GM12872 (cell line): ENCODE results near the gene LRRC36.
A peak's percentile ranks its signal among the peaks of the same experiment; 100 is the strongest.

Experiments used
- TF ChIP-seq, protein P1 (sequence below): IDR thresholded peaks from 3 replicates; pipeline ENCODE4 v1.5.1; 2011; ENCODE audit warnings: low read depth, mild to moderate bottlenecking, low read length, moderate library complexity; ENCODE audit not compliant: insufficient read depth

Gene LRRC36

DNA sequence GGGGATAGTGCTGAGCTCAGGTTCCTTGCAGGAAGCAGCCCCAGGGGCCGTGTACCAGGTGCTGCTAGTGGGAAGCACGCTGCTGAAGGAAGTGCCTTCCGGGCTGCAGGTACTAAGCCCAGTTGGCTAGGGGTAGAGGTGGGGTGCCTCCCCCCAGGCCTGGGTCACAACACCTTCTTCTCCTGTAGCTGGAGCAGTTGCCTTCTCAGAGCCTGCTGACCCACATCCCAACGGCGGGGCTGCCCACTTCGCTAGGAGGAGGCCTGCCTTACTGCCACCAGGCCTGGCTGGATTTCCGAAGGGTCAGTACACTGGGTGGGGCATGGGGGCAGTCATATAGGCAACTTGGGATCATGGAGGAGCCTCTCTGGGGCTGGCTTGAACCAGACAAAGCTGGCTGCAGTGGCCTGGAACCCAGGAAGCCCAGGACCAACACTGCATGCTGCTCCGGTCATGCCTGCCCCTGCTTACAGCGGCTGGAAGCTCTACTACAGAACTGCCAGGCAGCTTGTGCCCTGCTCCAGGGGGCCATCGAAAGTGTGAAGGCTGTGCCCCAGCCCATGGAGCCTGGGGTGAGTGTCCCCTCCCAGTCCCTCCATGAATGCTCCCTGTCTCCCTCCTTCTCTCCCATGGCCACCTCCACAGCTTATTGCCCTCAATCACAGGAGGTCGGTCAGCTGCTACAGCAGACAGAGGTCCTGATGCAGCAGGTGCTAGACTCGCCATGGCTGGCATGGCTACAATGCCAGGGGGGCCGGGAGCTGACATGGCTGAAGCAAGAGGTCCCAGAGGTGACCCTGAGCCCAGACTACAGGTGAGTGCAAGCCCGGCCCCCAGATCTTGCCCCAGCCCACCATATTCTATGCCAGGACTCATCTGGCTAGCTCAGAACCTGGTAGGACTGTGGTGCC is 44.8 kb upstream of the LRRC36 start:
- TF ChIP-seq, protein P1, sequence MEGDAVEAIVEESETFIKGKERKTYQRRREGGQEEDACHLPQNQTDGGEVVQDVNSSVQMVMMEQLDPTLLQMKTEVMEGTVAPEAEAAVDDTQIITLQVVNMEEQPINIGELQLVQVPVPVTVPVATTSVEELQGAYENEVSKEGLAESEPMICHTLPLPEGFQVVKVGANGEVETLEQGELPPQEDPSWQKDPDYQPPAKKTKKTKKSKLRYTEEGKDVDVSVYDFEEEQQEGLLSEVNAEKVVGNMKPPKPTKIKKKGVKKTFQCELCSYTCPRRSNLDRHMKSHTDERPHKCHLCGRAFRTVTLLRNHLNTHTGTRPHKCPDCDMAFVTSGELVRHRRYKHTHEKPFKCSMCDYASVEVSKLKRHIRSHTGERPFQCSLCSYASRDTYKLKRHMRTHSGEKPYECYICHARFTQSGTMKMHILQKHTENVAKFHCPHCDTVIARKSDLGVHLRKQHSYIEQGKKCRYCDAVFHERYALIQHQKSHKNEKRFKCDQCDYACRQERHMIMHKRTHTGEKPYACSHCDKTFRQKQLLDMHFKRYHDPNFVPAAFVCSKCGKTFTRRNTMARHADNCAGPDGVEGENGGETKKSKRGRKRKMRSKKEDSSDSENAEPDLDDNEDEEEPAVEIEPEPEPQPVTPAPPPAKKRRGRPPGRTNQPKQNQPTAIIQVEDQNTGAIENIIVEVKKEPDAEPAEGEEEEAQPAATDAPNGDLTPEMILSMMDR = no peak

GRCh38 chr16:67282447-67282805 is 44.2 kb upstream of the LRRC36 start:
- TF ChIP-seq, protein P1 = no peak

- TF ChIP-seq, protein P1 = peak; percentile 13; the same call in 1 of the 3 replicates
Observed at GRCh38 chr16:67283039-67283825, 43.4 kb upstream of the LRRC36 start.

GRCh38 chr16:67283826-67284555 is 42.6 kb upstream of the LRRC36 start:
- TF ChIP-seq, protein P1 = no peak

DNA sequence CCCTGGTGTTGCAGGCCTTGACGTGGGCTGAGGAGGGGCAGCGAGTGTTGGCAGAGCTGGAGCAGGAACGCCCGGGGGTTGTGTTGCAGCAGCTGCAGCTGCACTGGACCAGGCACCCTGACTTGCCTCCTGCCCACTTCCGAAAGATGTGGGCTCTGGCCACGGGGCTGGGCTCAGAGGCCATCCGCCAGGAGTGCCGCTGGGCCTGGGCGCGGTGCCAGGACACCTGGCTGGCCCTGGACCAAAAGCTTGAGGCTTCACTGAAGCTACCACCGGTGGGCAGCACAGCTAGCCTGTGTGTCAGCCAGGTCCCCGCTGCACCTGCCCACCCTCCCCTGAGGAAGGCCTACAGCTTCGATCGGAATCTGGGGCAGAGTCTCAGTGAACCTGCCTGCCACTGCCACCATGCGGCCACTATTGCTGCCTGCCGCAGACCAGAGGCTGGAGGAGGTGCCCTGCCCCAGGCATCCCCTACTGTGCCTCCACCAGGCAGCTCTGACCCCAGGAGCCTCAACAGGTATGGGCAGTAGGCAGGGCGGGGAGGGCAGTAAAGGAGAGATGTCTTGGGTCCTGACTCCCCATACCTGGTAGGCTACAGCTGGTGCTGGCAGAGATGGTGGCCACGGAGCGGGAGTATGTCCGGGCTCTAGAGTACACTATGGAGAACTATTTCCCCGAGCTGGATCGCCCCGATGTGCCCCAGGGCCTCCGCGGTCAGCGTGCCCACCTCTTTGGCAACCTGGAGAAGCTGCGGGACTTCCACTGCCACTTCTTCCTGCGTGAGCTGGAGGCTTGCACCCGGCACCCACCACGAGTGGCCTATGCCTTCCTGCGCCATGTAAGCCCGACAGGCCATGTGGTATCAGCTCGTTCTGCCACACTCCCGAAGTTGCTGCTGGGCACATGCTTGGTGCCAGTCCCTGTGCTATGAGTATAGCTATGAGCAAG is 41.6 kb upstream of the LRRC36 start:
- TF ChIP-seq, protein P1 = 0 out of 3 replicates have a peak, but pooled peaks have one; percentile 25

- TF ChIP-seq, protein P1 = no peak
Observed at GRCh38 chr16:67286441-67287235, 40.0 kb upstream of the LRRC36 start.
